AG04450 (cell line): ENCODE measurements around the gene ACO2. TPM values are rescaled to one million over a fixed set of nuclear protein-coding genes. Genes with fewer than 3 reads are reported as not detected.
"Not testable (repeated sequence)": the region's sequence is repeated elsewhere in the genome, so short reads cannot be mapped to it uniquely, and the experiment has no call there.

Source experiments
- CTCF ChIA-PET: fragments of 300-600, 350-600 bp; formaldehyde crosslinking; extraction: SDS; loops from one replicate; lab custom pipeline; 2022; ENCODE audit warnings: antibody characterized with exemption, inconsistent platforms; lab: Charles Lee
- POLR2A ChIA-PET: fragments of 350-600 bp; formaldehyde crosslinking; extraction: SDS; loops from one replicate; lab custom pipeline; 2021; ENCODE audit warnings: antibody characterized with exemption, inconsistent platforms; lab: Yijun Ruan, JAX
- DNase-seq: peaks from one replicate; pipeline ENCODE4 v3.0.0-alpha.2; 2011; ENCODE audit warnings: low read depth, low spot score
- H3K27ac ChIP-seq: one replicate; pipeline ENCODE4 v1.5.1; 2012; ENCODE audit warnings: low read depth, low read length, control low read depth
- H3K27me3 ChIP-seq: one replicate; pipeline ENCODE4 v1.6.0; 2012; ENCODE audit warnings: low read length; ENCODE audit not compliant: control insufficient read depth, insufficient read depth
- H3K4me3 ChIP-seq: 2 replicates; pipeline ENCODE4 v1.5.1; 2011; ENCODE audit warnings: mild to moderate bottlenecking, low read depth, low read length, control low read depth
- H3K9me3 ChIP-seq: 2 replicates; pipeline ENCODE4 v1.5.1; 2012; ENCODE audit warnings: low read length; ENCODE audit not compliant: control insufficient read depth, insufficient read depth
- CTCF ChIP-seq: IDR thresholded peaks from 2 replicates; pipeline ENCODE4 v1.5.1; 2011; ENCODE audit warnings: low read depth, low read length, control low read depth, inconsistent platforms
- polyA plus RNA-seq: library from polyadenylated mRNA; depleted of rRNA; stranded (reverse); fragments of >200 nt; gene quantifications from 2 replicates; pipeline ENCODE4 v1.2.3, GENCODE V29; 2011

ACO2 gene
- polyA plus RNA-seq, 1 experiment, result 32.2 TPM

GRCh38 chr22:41556561-41556960 lies 87.6 kb downstream of the ACO2 start:
- H3K4me3 ChIP-seq, result no peak overlapping the region
- peak overlapping the region; percentile 93 for H3K27ac ChIP-seq
- no peak for DNase-seq
- CTCF ChIA-PET, result interaction anchor here (0.6 to 3.2 kb wide), 2 partner anchors 30 to 69 kb away, joined by 3 to 8 read pairs; no protein-coding TSS in a partner anchor
- TF ChIP-seq CTCF, result no peak
- no peaks in the 10 kb centered on the region for H3K27me3 ChIP-seq
- POLR2A ChIA-PET, result interaction anchor here (0.7 to 2.4 kb wide), 4 partner anchors 10 to 494 kb away, joined by 6 to 15 read pairs (median 10); partner anchors contain the start of genes DESI1, PMM1 and XRCC6
- H3K9me3 ChIP-seq, result no peaks in the 10 kb centered on the region

GRCh38 chr22:41557401-41558240 lies 88.7 kb downstream of the ACO2 start:
- H3K4me3 ChIP-seq, result peak overlapping the region; percentile 17
- CTCF ChIA-PET, result interaction anchor here (1.0 to 3.2 kb wide), 6 partner anchors 9 to 57 kb away, joined by 3 to 9 read pairs (median 5); partner anchors contain the start of gene POLR3H

GRCh38 chr22:41558241-41558630 lies 89.3 kb downstream of the ACO2 start:
- H3K27me3 ChIP-seq, DNase-seq, H3K27ac ChIP-seq, H3K4me3 ChIP-seq, H3K9me3 ChIP-seq: not testable (repeated sequence)
- POLR2A ChIA-PET, result interaction anchor here (1.3 to 2.4 kb wide), 5 partner anchors 8 to 63 kb away, joined by 5 to 15 read pairs (median 10); partner anchors contain the start of genes DESI1, PMM1, POLR3H and XRCC6
- CTCF ChIA-PET, result interaction anchor here (1.0 to 3.2 kb wide), 5 partner anchors 9 to 39 kb away, joined by 3 to 9 read pairs (median 7); partner anchors contain the start of gene POLR3H

More at GRCh38 chr22:41557401-41558240, 88.7 kb downstream of the ACO2 start:
- Histone ChIP-seq H3K27me3 (no peaks in the 10 kb centered on the region), H3K27ac (peak overlapping the region; percentile 93), H3K9me3 (no peaks in the 10 kb centered on the region)
- TF ChIP-seq CTCF, result no peak
- POLR2A ChIA-PET, result interaction anchor here (0.6 to 2.4 kb wide), 7 partner anchors 8 to 64 kb away, joined by 3 to 15 read pairs (median 6); partner anchors contain the start of genes DESI1, PMM1, POLR3H and XRCC6
- peak; percentile 88 for DNase-seq

- Histone ChIP-seq H3K27ac (no peak overlapping the region), H3K27me3 (no peaks in the 10 kb centered on the region), H3K4me3 (peak overlapping the region; percentile 84), H3K9me3 (no peaks in the 10 kb centered on the region)
- CTCF ChIA-PET, result interaction anchor here (0.6 to 1.4 kb wide), 4 partner anchors 25 to 137 kb away, joined by 3 to 4 read pairs (median 3); no protein-coding TSS in a partner anchor
- no peak for DNase-seq
- TF ChIP-seq CTCF, result no peak
- POLR2A ChIA-PET, result interaction anchor here (0.9 to 1.7 kb wide), 2 partner anchors 29 to 33 kb away, joined by 3 to 9 read pairs; partner anchors contain the start of gene PMM1
These were observed 91.2 kb downstream of the ACO2 start for GRCh38 chr22:41560095-41560471.

- DNase-seq, result no peak
- POLR2A ChIA-PET, result interaction anchor here (1.1 to 1.7 kb wide), 2 partner anchors 18 to 28 kb away, joined by 4 to 9 read pairs; partner anchors contain the start of gene PMM1
- H3K27me3 ChIP-seq, result no peaks in the 10 kb centered on the region
These were observed 92.4 kb downstream of the ACO2 start for GRCh38 chr22:41561335-41561734.

More at GRCh38 chr22:41561335-41561734, 92.4 kb downstream of the ACO2 start:
- H3K9me3 ChIP-seq, result no peaks in the 10 kb centered on the region
- TF ChIP-seq CTCF, result no peak
- CTCF ChIA-PET, result no interaction called here
- H3K27ac ChIP-seq, result peak overlapping the region; percentile 61
- H3K4me3 ChIP-seq, result peak overlapping the region; percentile 84
